ENCODE data around the gene SSTR3.

The SSTR3 gene

DNA sequence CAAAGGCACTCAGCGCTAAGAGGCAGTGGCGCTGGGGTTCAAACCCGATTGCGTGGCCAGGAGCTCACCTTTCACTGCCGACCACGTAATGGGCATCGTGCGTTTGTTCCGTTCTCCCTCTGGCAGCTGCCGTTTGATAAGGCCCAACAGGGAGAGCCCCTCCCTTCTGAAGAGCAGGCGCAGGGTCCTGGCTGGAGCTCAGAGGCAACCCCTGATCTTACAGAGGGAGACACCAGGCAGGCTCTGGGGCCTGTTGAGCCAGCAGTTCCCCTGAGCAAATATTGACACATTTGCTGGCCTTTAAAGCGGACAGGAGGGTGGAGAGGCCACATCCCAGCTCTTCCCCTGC, 12.5 kb downstream of the SSTR3 start:
- TF ChIP-seq, protein P1, sequence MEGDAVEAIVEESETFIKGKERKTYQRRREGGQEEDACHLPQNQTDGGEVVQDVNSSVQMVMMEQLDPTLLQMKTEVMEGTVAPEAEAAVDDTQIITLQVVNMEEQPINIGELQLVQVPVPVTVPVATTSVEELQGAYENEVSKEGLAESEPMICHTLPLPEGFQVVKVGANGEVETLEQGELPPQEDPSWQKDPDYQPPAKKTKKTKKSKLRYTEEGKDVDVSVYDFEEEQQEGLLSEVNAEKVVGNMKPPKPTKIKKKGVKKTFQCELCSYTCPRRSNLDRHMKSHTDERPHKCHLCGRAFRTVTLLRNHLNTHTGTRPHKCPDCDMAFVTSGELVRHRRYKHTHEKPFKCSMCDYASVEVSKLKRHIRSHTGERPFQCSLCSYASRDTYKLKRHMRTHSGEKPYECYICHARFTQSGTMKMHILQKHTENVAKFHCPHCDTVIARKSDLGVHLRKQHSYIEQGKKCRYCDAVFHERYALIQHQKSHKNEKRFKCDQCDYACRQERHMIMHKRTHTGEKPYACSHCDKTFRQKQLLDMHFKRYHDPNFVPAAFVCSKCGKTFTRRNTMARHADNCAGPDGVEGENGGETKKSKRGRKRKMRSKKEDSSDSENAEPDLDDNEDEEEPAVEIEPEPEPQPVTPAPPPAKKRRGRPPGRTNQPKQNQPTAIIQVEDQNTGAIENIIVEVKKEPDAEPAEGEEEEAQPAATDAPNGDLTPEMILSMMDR (IDR thresholded peaks at IDR 0.05; ENCODE audit: borderline replicate concordance, insufficient read depth, low read depth, low read length): no peak
- H3K4me3 ChIP-seq (ENCODE audit: low read depth, low read length): no peak overlapping the region

DNA sequence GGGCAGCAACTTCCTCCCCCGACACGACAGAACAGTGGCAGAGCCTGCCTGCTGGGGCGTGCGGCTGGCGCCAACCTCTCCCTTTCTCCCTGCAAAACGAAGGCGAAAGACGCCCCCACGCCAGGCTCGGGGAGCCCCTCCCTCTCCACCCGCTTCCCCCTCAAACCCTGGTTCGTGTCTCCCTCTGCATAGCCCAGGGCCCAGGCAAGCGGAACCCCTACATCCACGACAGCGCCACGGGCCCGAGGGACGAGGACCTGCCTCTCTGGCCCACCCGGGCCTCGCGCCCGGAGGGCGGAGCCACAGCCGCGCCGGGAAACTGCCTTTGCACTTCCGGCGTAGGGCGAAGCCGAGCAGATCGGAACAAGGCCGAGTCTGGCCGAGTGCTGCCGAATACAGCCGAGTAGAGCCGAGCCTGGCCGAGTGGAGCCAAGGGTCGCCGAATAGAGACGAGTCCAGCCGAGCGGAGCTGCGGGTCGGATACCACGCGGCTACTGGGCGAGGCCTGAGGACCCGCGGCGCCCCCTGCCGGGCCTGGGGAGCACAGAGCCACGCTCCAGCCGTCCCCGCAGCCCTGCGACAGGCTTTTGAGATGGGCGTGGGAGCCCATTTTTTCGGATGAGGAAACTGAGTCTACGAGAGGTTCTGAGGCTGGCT, 13.0 kb downstream of the SSTR3 start:
- TF ChIP-seq, protein P1 (IDR thresholded peaks at IDR 0.05; ENCODE audit: borderline replicate concordance, insufficient read depth, low read depth, low read length): peak; percentile 96
- peak overlapping the region; percentile 58 for H3K4me3 ChIP-seq (ENCODE audit: low read depth, low read length)

DNA sequence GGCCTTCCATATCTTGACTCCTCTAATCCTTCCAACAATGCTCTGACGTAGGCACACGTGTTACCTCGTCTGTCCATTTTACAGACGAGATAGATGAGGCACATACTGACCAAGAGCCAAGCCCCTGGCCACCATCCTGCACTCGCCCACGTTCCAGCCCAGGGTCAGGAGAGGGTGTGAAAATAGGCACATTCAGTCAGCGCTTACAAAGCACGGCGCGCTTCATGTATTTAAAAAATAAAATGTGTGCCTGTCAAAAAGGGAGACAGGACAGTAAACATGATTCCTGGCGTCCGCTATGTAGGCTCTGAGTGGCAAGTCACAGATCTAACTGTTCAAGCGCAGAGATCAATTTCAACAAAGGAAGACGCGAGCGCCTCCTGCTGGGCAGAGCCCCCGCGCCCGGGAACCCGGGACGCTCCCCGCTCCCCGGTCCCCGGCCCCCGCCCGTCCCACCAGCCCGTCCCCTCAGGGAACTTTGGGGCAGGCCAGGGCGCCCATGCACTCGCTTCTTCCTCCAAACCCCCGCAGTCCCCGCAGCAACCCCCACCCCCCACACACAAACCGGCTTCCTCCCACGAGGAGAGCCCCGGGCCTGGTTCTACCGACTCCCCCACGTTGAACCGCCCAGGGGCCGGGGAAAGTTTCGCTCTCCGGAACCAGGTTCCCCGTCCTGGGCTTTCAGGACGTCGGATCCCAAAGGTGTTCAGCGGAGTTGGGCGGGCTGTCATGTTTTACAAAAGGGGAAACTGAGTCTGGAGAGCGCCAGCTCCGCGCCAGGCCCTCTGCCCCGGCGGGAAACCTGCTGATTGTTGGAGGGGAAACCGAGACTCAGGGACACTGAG, 13.8 kb downstream of the SSTR3 start:
- H3K4me3 ChIP-seq (ENCODE audit: low read depth, low read length): peak overlapping the region; percentile 58
- TF ChIP-seq, protein P1 (IDR thresholded peaks at IDR 0.05; ENCODE audit: borderline replicate concordance, insufficient read depth, low read depth, low read length): peak; percentile 90

DNA sequence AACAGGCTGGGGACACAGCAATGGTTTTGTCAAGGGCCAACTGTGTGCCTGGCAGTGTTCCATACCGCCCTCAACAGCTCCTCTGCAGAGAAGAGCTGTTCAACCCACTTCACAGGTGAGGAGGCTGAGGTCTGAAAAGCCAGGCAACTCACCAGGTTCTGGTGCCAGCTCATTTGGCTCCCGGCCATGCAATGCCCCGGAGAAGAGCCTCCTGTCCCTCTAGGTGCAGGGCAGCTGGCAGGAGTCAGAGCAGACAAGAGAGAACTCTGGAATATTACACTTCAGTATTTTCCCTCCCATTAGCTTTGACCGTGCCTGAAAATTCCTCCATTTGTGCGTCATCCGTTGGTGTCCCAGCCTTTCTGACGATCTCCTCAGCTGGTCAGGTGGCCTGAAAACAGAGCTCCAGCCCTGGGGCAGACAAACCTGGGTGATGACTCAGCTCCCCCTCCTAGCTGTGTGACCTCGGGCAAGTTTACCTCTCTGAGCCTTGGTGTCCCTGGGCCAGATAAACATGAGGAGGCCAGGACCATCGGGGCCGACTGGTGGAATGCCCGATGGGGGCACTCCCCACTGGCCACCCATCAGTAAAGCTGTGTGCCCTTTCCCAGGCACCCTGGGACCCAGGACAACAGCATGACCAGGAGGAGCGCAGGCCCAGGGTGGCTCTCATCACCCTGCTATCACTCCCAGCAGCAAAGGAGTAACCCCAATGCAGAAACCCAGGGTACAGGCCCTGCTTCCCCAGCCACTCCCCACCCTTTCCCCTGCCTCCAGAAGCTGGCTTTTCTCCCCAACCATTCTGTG, 14.6 kb downstream of the SSTR3 start:
- peak overlapping the region; percentile 0 for H3K4me3 ChIP-seq (ENCODE audit: low read depth, low read length)
- TF ChIP-seq, protein P1 (IDR thresholded peaks at IDR 0.05; ENCODE audit: borderline replicate concordance, insufficient read depth, low read depth, low read length): no peak

DNA sequence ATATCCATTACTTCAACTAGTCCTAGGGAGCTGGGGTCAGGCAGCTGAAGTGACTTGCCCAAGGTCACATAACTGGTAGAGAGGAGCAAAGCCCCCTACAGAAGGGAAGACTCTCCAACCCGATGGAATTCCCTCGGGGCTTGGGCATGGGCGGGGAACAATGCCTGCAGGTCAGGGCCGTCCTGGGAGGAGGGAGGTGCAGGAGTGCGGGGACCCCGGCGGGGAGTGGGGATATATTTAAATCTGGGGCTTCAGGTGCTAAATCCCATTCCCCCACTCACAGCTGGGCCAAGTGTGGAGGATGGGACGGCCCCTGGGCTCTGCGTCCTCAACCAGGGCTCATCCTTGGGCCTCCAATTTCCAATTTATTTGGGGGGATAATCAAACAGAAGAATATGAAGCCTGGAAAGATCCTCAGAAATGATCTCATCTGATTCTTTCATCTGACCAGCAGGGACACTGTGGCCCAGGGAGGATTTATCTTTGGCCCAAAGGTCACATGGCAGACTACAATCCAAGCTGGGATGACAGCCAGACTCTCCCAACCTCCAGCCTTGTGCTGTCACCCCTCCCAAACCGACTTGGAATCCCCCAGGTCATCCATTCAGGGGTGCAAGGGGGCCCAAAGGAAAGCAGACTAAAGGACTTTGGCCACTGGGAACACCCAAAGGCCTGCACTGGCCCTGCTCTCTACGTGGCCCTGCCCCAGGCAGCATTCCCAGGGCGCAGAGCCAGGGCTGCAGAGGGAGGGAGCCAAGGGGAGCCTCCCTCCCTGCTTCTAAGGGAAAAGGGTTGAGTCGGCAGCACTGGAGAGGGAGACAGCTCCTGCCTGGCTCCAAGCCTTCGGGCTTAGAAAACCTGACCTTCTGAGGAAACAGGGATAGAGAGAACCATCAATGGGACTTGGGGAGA, 15.5 kb downstream of the SSTR3 start:
- TF ChIP-seq, protein P1 (IDR thresholded peaks at IDR 0.05; ENCODE audit: borderline replicate concordance, insufficient read depth, low read depth, low read length): no peak
- H3K4me3 ChIP-seq (ENCODE audit: low read depth, low read length): no peak overlapping the region

DNA sequence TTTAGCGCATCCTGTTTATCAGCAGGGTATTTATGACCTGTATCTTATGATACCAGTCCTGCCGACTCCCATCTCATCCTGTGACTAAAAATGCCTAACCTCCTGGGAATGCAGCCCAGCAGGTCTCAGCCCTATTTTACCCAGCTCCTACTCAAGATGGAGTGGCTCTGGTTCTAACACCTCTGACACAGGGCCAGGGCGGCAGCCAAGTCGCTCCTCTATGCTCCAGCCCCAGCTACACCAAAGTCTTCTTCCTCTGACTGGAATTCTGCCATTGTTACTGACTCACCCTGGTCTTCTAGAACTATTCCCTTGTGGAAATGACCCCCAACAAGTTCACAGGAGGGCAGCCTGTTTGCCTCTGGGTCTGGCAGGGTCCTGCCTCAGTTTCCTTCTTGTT, 16.4 kb downstream of the SSTR3 start:
- TF ChIP-seq, protein P1 (IDR thresholded peaks at IDR 0.05; ENCODE audit: borderline replicate concordance, insufficient read depth, low read depth, low read length): no peak

More for the DNA sequence above, 16.4 kb downstream of the SSTR3 start:
- no peak overlapping the region for H3K4me3 ChIP-seq (ENCODE audit: low read depth, low read length)
